HepG2 (cell line): ENCODE results near the gene LYST. TPM values are rescaled to one million over a fixed set of nuclear protein-coding genes. Genes with fewer than 3 reads are reported as not detected.

Experiments
- ATAC-seq: fragments of 200-7000 bp; cut with Tn5 transposase; 3 replicates; pipeline ENCODE4 v1.9.1; 2020; ENCODE audit warnings: mild to moderate bottlenecking, moderate library complexity
- BruUV-seq: library from RNA; stranded (reverse); fragments of 400-500 nt; replicated peaks from 2 replicates; lab custom pipeline; 2021; lab: Mats Ljungman, UMichigan
- CTCF ChIA-PET: fragments of 300-600 bp; formaldehyde crosslinking; extraction: SDS; loops from one replicate; lab custom pipeline; 2021; ENCODE audit warnings: low total read pairs, inconsistent platforms, low intra/inter-chr PET ratio; lab: Yijun Ruan, JAX
- POLR2A ChIA-PET: fragments of 350-600 bp; sonication (Branson Sonifier 250); formaldehyde crosslinking; loops from one replicate; lab custom pipeline; 2020; ENCODE audit warnings: antibody characterized with exemption, inconsistent platforms; lab: Yijun Ruan, JAX
- DNase-seq: peaks from one replicate; pipeline ENCODE4 v3.0.0-alpha.2; 2015; ENCODE audit warnings: low spot score
- FAIRE-seq: peaks from 3 replicates; lab custom pipeline; 2011; peaks lifted over from hg19 to GRCh38; lab: Jason Lieb, UNC
- H2AFZ ChIP-seq: one replicate; pipeline ENCODE4 v1.6.1; 2011; ENCODE audit warnings: low read length, inconsistent platforms
- H3K27ac ChIP-seq: fragments of 300-600 bp; 3 replicates; pipeline ENCODE4 v1.8.0; 2011; ENCODE audit warnings: mixed run types, mild to moderate bottlenecking, mixed read lengths, low read length, inconsistent platforms; ENCODE audit not compliant: insufficient read depth; ENCODE audit errors: extremely low read length
- H3K27me3 ChIP-seq, 2 experiments: fragments of 200-600 bp in 1 of 2; 2 replicates in 1 of 2; 3 replicates in 1 of 2; pipeline versions ENCODE4 v1.6.0 to v1.8.0; 2011; ENCODE audit warnings: low read length in 2 of 2, mild to moderate bottlenecking in 2 of 2, moderate library complexity in 2 of 2, inconsistent platforms in 1 of 2; ENCODE audit not compliant: insufficient read depth in 2 of 2, control insufficient read depth in 1 of 2
- H3K36me3 ChIP-seq, 2 experiments: fragments of 200-600 bp in 1 of 2; replicated peaks in 1 of 2; 2 replicates in 1 of 2; 3 replicates in 1 of 2; pipeline versions ENCODE4 v1.5.1 to v1.8.0; 2011; ENCODE audit warnings: low read length in 2 of 2, inconsistent platforms in 1 of 2; ENCODE audit not compliant: insufficient read depth in 2 of 2, control insufficient read depth in 1 of 2
- H3K4me1 ChIP-seq: 2 replicates; pipeline ENCODE4 v1.5.1; 2012; ENCODE audit warnings: low read length, inconsistent platforms; ENCODE audit not compliant: insufficient read depth
- H3K4me2 ChIP-seq: 2 replicates; pipeline ENCODE4 v1.6.0; 2011; ENCODE audit warnings: low read depth, low read length, inconsistent platforms
- H3K4me3 ChIP-seq, 3 experiments: fragments of 200-600 bp in 1 of 3; sonication (generic), shearing (Covaris generic) in 1 of 3; replicated peaks in 1 of 3; 2 replicates each; pipeline ENCODE4 v1.5.1; 2011 to 2016; ENCODE audit warnings: low read length in 3 of 3, inconsistent platforms in 2 of 3, low read depth in 2 of 3, mild to moderate bottlenecking in 2 of 3, control low read depth in 1 of 3, mixed read lengths in 1 of 3; ENCODE audit not compliant: insufficient read depth in 1 of 3
- H3K79me2 ChIP-seq: one replicate; pipeline ENCODE4 v1.6.1; 2011; ENCODE audit warnings: low read length, inconsistent platforms; ENCODE audit not compliant: insufficient read depth
- H3K9ac ChIP-seq: 2 replicates; pipeline ENCODE4 v1.6.0; 2011; ENCODE audit warnings: mild to moderate bottlenecking, low read depth, low read length, inconsistent platforms; ENCODE audit not compliant: insufficient read depth
- H3K9me3 ChIP-seq: 2 replicates; pipeline ENCODE4 v1.5.1; 2012; ENCODE audit warnings: mild to moderate bottlenecking, low read length
- H4K20me1 ChIP-seq: 2 replicates; pipeline ENCODE4 v1.6.0; 2011; ENCODE audit warnings: inconsistent platforms, mild to moderate bottlenecking, low read length, moderate library complexity; ENCODE audit not compliant: insufficient read depth
- HNF4A ChIP-seq: sonication (generic); formaldehyde crosslinking; IDR thresholded peaks from 2 replicates; pipeline ENCODE4 v1.4.0; 2020; ENCODE audit warnings: missing genetic modification reagents
- HNRNPK ChIP-seq: fragments of 200-400 bp; formaldehyde crosslinking; IDR thresholded peaks from 2 replicates; pipeline ENCODE4 v1.6.1; 2018; ENCODE audit warnings: low read length, low read depth, moderate library complexity, mild to moderate bottlenecking; ENCODE audit not compliant: poor library complexity, severe bottlenecking
- KLF15 ChIP-seq: sonication (generic); formaldehyde crosslinking; IDR thresholded peaks from 2 replicates; pipeline ENCODE4 v1.8.1; 2023; ENCODE audit warnings: borderline replicate concordance, mild to moderate bottlenecking, inconsistent platforms, missing genetic modification reagents, mixed read lengths
- NFIB ChIP-seq: sonication (generic); formaldehyde crosslinking; IDR thresholded peaks from 2 replicates; pipeline ENCODE4 v1.9.0; 2021; ENCODE audit warnings: missing genetic modification reagents, mild to moderate bottlenecking, borderline replicate concordance
- TBP ChIP-seq: sonication (generic); formaldehyde crosslinking; IDR thresholded peaks from 2 replicates; pipeline ENCODE4 v1.5.0; 2020; ENCODE audit warnings: missing genetic modification reagents
- TEAD2 ChIP-seq: sonication (generic); formaldehyde crosslinking; IDR thresholded peaks from 2 replicates; pipeline ENCODE4 v1.9.0; 2021; ENCODE audit warnings: missing genetic modification reagents
- ZFP41 ChIP-seq: sonication (generic); formaldehyde crosslinking; IDR thresholded peaks from 2 replicates; pipeline ENCODE4 v1.4.0; 2020; ENCODE audit warnings: mild to moderate bottlenecking, missing genetic modification reagents, borderline replicate concordance
- ZNF20 ChIP-seq: sonication (generic); formaldehyde crosslinking; IDR thresholded peaks from 2 replicates; pipeline ENCODE4 v1.4.0; 2020; ENCODE audit warnings: mild to moderate bottlenecking, moderate library complexity, missing genetic modification reagents
- ZNF558 ChIP-seq: sonication (generic); formaldehyde crosslinking; IDR thresholded peaks from 2 replicates; pipeline ENCODE4 v1.9.0; 2022; ENCODE audit warnings: mild to moderate bottlenecking, missing genetic modification reagents, borderline replicate concordance
- ZNF572 ChIP-seq: sonication (generic); formaldehyde crosslinking; IDR thresholded peaks from 2 replicates; pipeline ENCODE4 v1.5.1; 2020; ENCODE audit warnings: mild to moderate bottlenecking, missing genetic modification reagents
- WGBS: methylation state at CpG from one replicate; pipeline ENCODE4 v1.1.6; 2017; ENCODE audit warnings: low lambda C conversion rate; 5-methylcytosine and 5-hydroxymethylcytosine counted together
- in situ Hi-C: cut with HindIII; loops from 2 replicates; pipeline ENCODE4 v1.10.0; 2017; ENCODE audit warnings: low pct_unique_long_range_greater_than_20kb; ENCODE audit not compliant: extremely low pct_ligation_motif_present
- intact Hi-C: fragments of 100-400 bp; cut with micrococcal nuclease; formaldehyde crosslinking; loops from one replicate; pipeline ENCODE4 v1.10.0; 2022; ENCODE audit not compliant: unreplicated experiment
- polyA plus RNA-seq, 8 experiments: library from polyadenylated mRNA; depleted of rRNA in 3 of 8; stranded (reverse) in 7 of 8; unstranded in 1 of 8; fragments of >200 nt; fragmentation: Illumina TruSeq in 4 of 8; extraction: Trizol in 4 of 8; gene quantifications; 2 replicates each; pipeline versions ENCODE4 v1.2.1 to v1.2.3, GENCODE V29; 2011 to 2016; ENCODE audit warnings: low read depth in 4 of 8, missing spikeins in 1 of 8, mixed read lengths in 1 of 8; ENCODE audit not compliant: insufficient read depth in 1 of 8
- total RNA-seq, 5 experiments: library from RNA; depleted of rRNA; stranded (reverse); fragments of >200 nt; fragmentation: Illumina TruSeq; extraction: Trizol; gene quantifications; 2 replicates each; pipeline ENCODE4 v1.2.3, GENCODE V29; 2016; ENCODE audit warnings: low read depth in 1 of 5
- TF ChIP-seq, protein P1 (sequence below): sonication (generic); formaldehyde crosslinking; IDR thresholded peaks from 2 replicates; pipeline ENCODE4 v1.5.0; 2020; ENCODE audit warnings: mild to moderate bottlenecking, missing genetic modification reagents
- TF ChIP-seq, protein P2 (sequence below), 2 experiments: sonication (generic) in 1 of 2; formaldehyde crosslinking in 1 of 2; IDR thresholded peaks; 2 replicates each; pipeline versions ENCODE4 v1.6.1 to v1.9.0; 2014 to 2022; ENCODE audit warnings: antibody characterized with exemption in 1 of 2, borderline replicate concordance in 1 of 2, inconsistent platforms in 1 of 2, low read depth in 1 of 2, missing genetic modification reagents in 1 of 2

Gene LYST
- total and polyA plus RNA-seq, 2 of the 13 experiments (the other 11 are each of a cell fraction or from before 2014, with no cell fraction given) = 0.91 to 2.5 TPM

DNA sequence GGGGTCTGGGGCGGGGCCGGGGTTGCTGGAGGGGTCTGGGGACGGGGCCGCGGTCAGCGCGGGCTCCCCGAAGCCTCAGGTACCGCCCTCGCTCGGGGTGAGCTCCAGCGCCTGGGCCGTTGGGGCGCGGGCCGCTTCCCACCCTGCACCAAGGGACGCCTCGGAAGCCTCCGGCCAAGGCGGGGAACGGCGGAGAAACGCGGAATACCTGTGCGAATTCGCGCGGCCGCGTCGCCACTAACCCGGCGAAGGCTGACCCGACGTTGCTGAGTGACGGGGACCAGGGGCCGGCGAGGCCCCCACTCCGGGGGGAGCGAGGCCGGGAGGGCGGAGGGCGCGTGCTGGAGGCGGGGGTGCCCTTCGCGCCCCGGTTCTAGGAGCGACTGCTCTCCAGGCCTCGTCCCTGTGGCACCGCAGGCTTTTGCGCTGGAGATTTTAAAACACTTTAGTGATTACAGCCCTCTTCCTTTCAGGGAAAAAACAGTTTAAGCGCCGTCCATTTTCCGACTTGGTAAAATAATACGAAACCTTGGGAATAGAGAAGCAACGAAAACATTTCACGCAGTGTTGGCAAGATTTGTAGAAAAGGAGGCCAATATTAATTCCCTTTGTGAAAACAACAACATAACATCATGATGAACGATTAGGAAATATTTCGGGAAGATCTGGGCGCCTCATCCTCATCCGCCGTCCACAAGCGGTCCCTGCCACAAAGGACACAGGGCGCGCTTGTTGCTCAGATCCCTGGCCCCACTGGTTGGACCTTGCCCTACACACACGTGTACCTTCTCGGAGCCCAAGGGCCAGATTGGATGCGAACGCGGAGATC lies 216.2 kb downstream of the LYST start:
- Histone ChIP-seq H2AFZ (no peak overlapping the region), H4K20me1 (peaks cover 11% of the 10 kb centered on the region; the same call in 1 of the 2 replicates), H3K4me3 (peak overlapping the region; percentile 72 to 88 (median 73)), H3K9ac (peak overlapping the region; percentile 96), H3K9me3 (no peaks in the 10 kb centered on the region), H3K27me3 (no peaks in the 10 kb centered on the region), H3K36me3 (no peaks in the 10 kb centered on the region), H3K79me2 (peaks cover 34% of the 10 kb centered on the region), H3K4me1 (peaks cover 39% of the 10 kb centered on the region), H3K4me2 (peak overlapping the region; percentile 84), H3K27ac (peak overlapping the region; percentile 98)
- ChIA-PET CTCF (no interaction called here), POLR2A (interaction anchor here (0.7 to 2.3 kb wide), 9 partner anchors 12 to 146 kb away, joined by 3 to 12 read pairs (median 4); no protein-coding TSS in a partner anchor)
- FAIRE-seq (peak; percentile 98), DNase-seq (peak; percentile 90), ATAC-seq (peak; percentile 86)
- in situ Hi-C loops (no loop called here), intact Hi-C loops (loop anchor here (5.0 kb wide), 1 partner anchor 143 kb away; no protein-coding TSS in a partner anchor)
- WGBS = 0% methylated on average over 15 of the region's 71 CpGs
- TSS peak; percentile 94 for BruUV-seq
- TF ChIP-seq, protein P1, sequence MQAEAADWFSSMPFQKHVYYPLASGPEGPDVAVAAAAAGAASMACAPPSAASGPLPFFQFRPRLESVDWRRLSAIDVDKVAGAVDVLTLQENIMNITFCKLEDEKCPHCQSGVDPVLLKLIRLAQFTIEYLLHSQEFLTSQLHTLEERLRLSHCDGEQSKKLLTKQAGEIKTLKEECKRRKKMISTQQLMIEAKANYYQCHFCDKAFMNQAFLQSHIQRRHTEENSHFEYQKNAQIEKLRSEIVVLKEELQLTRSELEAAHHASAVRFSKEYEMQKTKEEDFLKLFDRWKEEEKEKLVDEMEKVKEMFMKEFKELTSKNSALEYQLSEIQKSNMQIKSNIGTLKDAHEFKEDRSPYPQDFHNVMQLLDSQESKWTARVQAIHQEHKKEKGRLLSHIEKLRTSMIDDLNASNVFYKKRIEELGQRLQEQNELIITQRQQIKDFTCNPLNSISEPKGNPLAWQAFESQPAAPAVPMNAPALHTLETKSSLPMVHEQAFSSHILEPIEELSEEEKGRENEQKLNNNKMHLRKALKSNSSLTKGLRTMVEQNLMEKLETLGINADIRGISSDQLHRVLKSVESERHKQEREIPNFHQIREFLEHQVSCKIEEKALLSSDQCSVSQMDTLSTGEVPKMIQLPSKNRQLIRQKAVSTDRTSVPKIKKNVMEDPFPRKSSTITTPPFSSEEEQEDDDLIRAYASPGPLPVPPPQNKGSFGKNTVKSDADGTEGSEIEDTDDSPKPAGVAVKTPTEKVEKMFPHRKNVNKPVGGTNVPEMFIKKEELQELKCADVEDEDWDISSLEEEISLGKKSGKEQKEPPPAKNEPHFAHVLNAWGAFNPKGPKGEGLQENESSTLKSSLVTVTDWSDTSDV (CRISPR knock-in tag) = no peak
- TF ChIP-seq HNRNPK (peak; percentile 37), TBP (CRISPR knock-in tag) (no peak), TEAD2 (CRISPR knock-in tag) (no peak), ZNF558 (CRISPR knock-in tag) (no peak), HNF4A (CRISPR knock-in tag) (peak; percentile 99), ZNF20 (CRISPR knock-in tag) (peak; percentile 83; the same call in 1 of the 2 replicates), ZFP41 (0 out of 2 replicates have a peak, but pooled peaks have one; percentile 29), ZNF572 (no peak), KLF15 (CRISPR knock-in tag) (no peak), NFIB (CRISPR knock-in tag) (no peak)
- TF ChIP-seq, protein P2, sequence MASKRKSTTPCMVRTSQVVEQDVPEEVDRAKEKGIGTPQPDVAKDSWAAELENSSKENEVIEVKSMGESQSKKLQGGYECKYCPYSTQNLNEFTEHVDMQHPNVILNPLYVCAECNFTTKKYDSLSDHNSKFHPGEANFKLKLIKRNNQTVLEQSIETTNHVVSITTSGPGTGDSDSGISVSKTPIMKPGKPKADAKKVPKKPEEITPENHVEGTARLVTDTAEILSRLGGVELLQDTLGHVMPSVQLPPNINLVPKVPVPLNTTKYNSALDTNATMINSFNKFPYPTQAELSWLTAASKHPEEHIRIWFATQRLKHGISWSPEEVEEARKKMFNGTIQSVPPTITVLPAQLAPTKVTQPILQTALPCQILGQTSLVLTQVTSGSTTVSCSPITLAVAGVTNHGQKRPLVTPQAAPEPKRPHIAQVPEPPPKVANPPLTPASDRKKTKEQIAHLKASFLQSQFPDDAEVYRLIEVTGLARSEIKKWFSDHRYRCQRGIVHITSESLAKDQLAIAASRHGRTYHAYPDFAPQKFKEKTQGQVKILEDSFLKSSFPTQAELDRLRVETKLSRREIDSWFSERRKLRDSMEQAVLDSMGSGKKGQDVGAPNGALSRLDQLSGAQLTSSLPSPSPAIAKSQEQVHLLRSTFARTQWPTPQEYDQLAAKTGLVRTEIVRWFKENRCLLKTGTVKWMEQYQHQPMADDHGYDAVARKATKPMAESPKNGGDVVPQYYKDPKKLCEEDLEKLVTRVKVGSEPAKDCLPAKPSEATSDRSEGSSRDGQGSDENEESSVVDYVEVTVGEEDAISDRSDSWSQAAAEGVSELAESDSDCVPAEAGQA (IDR thresholded peaks at IDR 0.05; ENCODE audit: low read depth) = peak; percentile 26; the same call in 1 of the 2 replicates
- TF ChIP-seq, protein P2 (CRISPR knock-in tag; IDR thresholded peaks at IDR 0.05; ENCODE audit: borderline replicate concordance) = no peak
